ENCODE data around the gene PYGO1.

GRCh38 chr15:55522742-55523450, 65.2 kb downstream of the PYGO1 start:
- no peak for TF ChIP-seq CTCF (IDR thresholded peaks at IDR 0.05; ENCODE audit: low read length)
- no peak for TF ChIP-seq EZH2 (IDR thresholded peaks at IDR 0.05; ENCODE audit: borderline replicate concordance, low read length)

Data from OCI-LY1 (cell line).